ENCODE results near the gene LSR.
A peak's percentile ranks its signal among the peaks of the same experiment; 100 is the strongest.
"Not testable (repeated sequence)": the region's sequence is repeated elsewhere in the genome, so short reads cannot be mapped to it uniquely, and the experiment has no call there.

The LSR gene

DNA sequence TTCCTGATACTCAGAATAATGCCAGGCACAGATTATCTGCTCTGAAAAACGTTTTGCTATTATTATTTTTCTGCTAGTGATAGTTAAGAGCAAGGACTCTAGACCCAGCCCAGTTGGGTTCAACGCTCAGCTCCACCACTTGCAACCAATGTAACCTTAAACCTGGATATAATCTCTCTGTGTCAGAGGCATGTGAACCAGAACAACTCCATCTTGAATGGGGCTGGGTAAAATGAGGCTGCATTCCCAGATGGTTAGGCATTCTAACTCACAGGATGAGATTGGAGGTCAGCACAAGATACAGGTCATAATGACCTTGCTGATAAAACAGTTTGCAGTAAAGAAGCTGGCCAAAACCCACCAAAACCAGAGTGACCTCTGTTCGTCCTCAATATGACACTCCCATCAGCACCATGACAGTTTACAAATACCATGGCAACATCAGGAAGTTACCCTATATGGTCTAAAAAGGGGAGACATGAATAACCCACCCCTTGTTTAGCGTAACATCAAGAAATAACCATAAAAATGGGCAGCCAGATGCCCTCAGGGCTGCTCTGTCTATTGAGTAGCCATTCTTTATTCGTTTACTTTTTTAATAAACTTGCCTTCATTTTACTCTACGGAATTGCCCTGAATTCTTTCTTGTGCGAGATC lies 33.9 kb upstream of the LSR start:
- ATAC-seq: no peak
- Mint-ChIP-seq H3K36me3 (peaks cover 5% of the 10 kb centered on the region), H3K4me1 (peaks cover 66% of the 10 kb centered on the region), H3K4me3 (no peak overlapping the region), H3K27ac (peak overlapping the region; percentile 75), H3K27me3 (no peaks in the 10 kb centered on the region), H3K9me3 (peaks cover 6% of the 10 kb centered on the region)

GRCh38 chr19:35216016-35216832 lies 32.6 kb upstream of the LSR start:
- H3K27ac Mint-ChIP-seq: peak overlapping the region; percentile 75
- H3K36me3 Mint-ChIP-seq: peaks cover 5% of the 10 kb centered on the region
- no peak for ATAC-seq
- peaks cover 6% of the 10 kb centered on the region for H3K9me3 Mint-ChIP-seq
- no peaks in the 10 kb centered on the region for H3K27me3 Mint-ChIP-seq
- H3K4me1 Mint-ChIP-seq: peaks cover 58% of the 10 kb centered on the region
- H3K4me3 Mint-ChIP-seq: no peak overlapping the region

GRCh38 chr19:35216833-35217648 lies 31.8 kb upstream of the LSR start:
- no peaks in the 10 kb centered on the region for H3K27me3 Mint-ChIP-seq
- no peak for ATAC-seq
- H3K4me3 Mint-ChIP-seq: no peak overlapping the region
- peaks cover 5% of the 10 kb centered on the region for H3K36me3 Mint-ChIP-seq
- H3K27ac Mint-ChIP-seq: peak overlapping the region; percentile 75
- H3K4me1 Mint-ChIP-seq: peaks cover 50% of the 10 kb centered on the region
- peaks cover 6% of the 10 kb centered on the region for H3K9me3 Mint-ChIP-seq

DNA sequence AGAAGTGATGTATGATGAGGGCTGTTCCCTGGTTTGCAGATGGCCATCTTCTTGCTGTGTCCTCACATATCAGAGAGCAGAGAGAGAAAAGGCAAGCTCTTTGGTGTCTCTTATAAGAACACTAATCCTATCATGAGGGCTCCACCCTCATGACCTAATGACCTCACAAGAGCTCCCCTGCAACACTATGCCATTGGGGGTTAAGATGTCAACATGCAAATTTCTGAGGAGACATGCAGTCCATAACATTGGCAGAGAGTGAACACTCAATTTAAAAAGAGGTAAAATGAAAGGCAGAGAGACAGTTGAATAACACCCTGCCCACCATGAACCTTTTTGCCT lies 31.2 kb upstream of the LSR start:
- no peak for ATAC-seq
- no peak overlapping the region for H3K4me3 Mint-ChIP-seq
- H3K36me3 Mint-ChIP-seq: no peaks in the 10 kb centered on the region
- no peaks in the 10 kb centered on the region for H3K27me3 Mint-ChIP-seq
- peak overlapping the region; percentile 75 for H3K27ac Mint-ChIP-seq
- peaks cover 44% of the 10 kb centered on the region for H3K4me1 Mint-ChIP-seq
- H3K9me3 Mint-ChIP-seq: peaks cover 3% of the 10 kb centered on the region

DNA sequence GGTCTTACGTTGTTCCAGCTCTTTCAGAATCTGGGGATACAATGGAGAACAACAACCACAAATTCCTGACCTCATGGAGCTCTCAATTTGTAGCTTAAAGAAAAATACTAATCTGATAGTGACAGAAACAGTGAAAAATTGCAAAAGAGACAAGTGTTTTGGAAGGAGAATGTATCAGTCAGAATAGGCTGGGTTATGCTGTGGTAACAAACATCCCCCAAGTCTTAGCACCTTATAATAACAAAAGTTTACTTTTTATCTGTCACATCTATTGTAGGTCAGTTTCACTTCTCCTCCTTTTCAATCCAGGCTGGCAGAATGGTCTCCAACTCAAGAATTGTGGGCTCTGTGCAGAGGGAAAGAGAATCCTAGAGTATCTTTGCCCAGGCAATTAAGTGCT lies 29.8 kb upstream of the LSR start:
- Mint-ChIP-seq H3K36me3 (no peaks in the 10 kb centered on the region), H3K27ac (no peak overlapping the region), H3K4me3 (no peak overlapping the region), H3K9me3 (peaks cover 3% of the 10 kb centered on the region), H3K27me3 (no peaks in the 10 kb centered on the region), H3K4me1 (peaks cover 31% of the 10 kb centered on the region)
- no peak for ATAC-seq

DNA sequence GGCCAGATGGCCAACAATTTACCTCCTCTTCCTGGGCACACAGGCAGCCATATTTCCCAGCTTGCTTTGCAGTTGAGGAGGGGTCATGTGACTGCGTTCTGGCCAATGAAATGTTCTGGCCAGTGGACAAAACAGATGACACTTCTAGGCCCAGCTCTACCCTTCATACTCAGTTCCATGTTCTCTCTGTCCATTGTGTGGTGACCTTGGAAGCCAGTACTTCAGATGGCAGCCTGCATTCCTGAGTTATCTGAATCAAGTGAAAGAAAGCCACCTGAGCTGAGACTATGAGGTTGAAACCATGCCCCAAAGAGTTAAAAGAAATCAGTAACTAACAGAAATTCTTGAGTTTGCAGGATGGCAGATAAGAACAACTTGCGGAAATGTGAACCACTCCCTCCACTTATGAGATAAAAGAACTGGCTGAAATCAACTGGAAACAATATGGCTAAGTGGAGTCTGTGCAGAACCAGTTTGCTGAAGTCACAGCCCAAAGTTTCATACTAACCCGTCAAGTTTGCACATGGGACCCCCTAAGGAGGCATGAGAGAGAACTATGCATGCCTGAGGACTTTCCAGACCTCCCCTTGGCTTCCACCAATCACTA lies 28.4 kb upstream of the LSR start:
- Mint-ChIP-seq H3K9me3 (peaks cover 3% of the 10 kb centered on the region), H3K36me3 (no peaks in the 10 kb centered on the region), H3K4me3 (no peak overlapping the region), H3K4me1 (peaks cover 26% of the 10 kb centered on the region), H3K27me3 (no peaks in the 10 kb centered on the region), H3K27ac (no peak overlapping the region)
- ATAC-seq: no peak

DNA sequence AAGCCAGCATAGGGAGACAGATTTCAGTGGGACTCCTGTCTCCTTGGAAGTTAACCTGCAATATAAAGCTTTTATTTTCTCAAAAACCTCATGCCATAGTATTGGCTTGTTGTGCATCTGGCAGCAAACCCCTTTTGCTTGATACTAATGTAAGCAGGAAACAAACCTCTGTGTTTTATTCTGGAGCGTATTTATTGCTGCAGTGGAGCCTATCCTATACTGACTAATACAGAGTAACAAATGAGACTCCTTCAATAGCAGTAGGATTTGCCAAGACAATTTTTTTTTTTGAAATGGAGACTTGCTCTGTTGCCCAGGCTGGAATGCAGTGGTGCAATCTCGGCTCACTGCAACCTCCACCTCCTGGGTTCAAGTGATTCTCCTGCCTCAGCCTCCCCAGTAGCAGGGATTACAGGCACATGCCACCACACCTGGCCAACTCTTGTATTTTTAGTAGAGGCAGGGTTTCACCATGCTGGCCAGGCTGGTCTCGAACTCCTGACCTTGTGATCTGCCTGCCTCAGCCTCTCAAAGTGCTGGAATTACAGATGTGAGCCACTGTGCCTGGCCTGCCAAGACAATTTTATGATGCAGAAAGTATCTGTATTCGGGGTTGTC lies 27.7 kb upstream of the LSR start:
- not testable (repeated sequence) for H3K36me3 Mint-ChIP-seq, H3K27me3 Mint-ChIP-seq, H3K27ac Mint-ChIP-seq, ATAC-seq, H3K4me3 Mint-ChIP-seq, H3K9me3 Mint-ChIP-seq
- H3K4me1 Mint-ChIP-seq: peaks cover 26% of the 10 kb centered on the region

DNA sequence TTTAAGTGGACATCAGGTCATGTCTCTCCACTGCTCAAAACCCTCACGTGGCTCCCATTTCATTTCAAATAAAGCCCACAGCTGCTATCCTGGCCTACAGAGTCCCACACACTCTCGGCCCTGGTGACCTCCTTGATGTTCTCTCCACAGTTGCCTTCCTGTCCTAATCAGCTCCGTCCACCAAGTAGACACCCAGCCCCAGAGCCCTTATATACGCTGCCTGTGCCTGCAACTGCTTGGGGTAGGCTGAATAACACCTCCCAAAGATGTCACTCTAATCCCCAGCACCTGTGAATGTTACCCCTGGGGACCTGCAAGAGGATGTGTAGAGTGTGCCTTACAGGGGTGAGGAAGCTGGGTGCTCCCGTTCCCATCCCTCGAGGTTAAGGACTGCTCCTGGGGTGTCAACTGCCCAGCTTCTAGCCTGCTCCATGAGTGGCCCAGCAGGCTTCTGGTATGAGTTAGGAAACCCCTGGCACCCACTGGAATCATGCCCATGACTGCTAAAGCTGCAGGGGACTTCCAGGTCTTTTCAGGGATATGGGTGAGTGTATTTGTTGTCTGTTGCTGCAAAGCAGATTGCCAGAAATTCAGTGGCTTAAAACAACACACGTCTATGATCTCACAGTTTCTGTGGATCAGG lies 26.3 kb upstream of the LSR start:
- H3K9me3 Mint-ChIP-seq: peaks cover 3% of the 10 kb centered on the region
- no peaks in the 10 kb centered on the region for H3K36me3 Mint-ChIP-seq
- no peaks in the 10 kb centered on the region for H3K27me3 Mint-ChIP-seq
- peaks cover 17% of the 10 kb centered on the region for H3K4me1 Mint-ChIP-seq
- ATAC-seq: no peak
- no peak overlapping the region for H3K4me3 Mint-ChIP-seq
- no peak overlapping the region for H3K27ac Mint-ChIP-seq

DNA sequence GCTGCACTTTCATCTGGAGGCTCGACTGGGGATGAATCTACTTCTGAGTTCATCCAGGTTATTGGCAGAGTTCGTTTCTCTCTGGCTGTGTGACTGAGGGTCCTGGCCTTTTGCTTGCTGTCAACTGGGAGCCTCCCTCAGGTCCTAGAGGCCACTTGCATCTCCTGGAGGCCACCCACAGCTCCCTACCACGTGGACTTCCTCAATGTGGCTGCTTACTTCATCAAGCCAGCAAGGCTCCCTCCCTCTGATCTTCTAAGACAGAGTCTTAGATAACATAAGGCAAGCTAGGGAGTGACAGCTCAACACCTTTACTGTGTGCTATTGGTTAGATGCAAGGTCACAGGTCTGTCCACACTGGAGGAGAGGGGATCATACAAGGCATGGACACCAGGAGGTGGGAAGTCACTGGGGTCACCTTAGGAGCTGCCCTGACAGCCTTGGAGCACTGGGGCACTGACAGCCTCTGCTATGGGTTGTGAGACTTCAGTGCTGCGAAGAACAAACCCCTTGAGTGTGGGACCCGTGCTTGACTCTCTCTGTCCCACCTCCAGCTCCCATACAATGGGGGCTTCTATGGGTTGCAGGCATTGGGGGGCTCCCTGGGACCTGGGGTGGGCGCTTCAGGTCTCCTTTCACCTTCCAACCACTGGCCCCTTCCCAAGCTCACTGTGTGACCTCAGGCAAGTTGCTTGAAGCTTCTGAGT lies 25.6 kb upstream of the LSR start:
- H3K4me3 Mint-ChIP-seq: no peak overlapping the region
- H3K4me1 Mint-ChIP-seq: peaks cover 17% of the 10 kb centered on the region
- peaks cover 3% of the 10 kb centered on the region for H3K9me3 Mint-ChIP-seq
- H3K27ac Mint-ChIP-seq: no peak overlapping the region
- no peaks in the 10 kb centered on the region for H3K27me3 Mint-ChIP-seq
- no peaks in the 10 kb centered on the region for H3K36me3 Mint-ChIP-seq
- ATAC-seq: no peak

- ATAC-seq: no peak
- H3K27ac Mint-ChIP-seq: no peak overlapping the region
- peaks cover 17% of the 10 kb centered on the region for H3K4me1 Mint-ChIP-seq
- no peak overlapping the region for H3K4me3 Mint-ChIP-seq
- no peaks in the 10 kb centered on the region for H3K27me3 Mint-ChIP-seq
- H3K9me3 Mint-ChIP-seq: peaks cover 3% of the 10 kb centered on the region
- no peaks in the 10 kb centered on the region for H3K36me3 Mint-ChIP-seq
These were observed 24.8 kb upstream of the LSR start for GRCh38 chr19:35223862-35224505.

DNA sequence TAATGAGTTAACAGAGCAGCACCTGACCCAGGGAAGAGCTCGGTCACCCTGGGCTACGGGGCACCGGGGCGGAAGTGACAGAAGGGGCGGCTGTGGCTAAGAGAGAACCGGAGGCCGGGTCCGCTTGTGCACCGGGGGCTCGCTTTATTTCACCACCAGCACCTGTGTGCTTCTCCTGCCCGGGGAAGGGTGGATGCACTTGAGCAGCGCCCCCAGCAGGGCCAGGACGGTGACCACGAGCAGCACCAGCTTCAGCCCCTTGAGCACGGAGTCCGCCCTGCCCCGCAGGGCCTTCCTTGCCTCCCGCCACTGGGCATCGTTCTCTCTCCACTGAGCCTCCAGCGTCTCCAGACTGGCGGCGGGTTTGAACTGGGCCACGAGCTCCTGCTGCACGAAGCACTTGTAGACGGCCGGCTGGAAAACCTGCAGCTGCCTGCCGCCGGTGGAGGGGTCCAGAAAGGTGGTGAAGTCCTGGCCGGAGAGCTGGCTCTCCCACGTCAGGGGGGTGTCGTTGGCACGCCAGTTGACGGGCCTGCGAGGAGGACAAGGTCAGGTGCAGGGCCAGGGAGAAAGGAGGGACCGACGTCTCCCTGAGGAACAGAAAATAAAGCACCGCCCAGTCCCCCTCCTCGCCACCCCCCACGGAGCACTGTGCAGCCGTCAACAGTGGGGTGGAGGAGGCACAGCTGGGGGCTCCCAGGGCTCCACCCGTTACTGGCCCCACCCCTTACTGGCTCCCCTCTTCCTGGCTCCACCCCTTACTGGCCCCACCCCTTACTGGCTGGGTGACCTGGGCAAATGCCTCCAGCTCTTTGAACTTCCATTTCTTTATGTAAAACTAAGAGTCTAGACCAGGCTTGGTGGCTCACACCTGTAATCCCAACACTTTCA lies 23.9 kb upstream of the LSR start:
- no peak overlapping the region for H3K4me3 Mint-ChIP-seq
- no peaks in the 10 kb centered on the region for H3K9me3 Mint-ChIP-seq
- ATAC-seq: peak; percentile 85
- H3K36me3 Mint-ChIP-seq: no peaks in the 10 kb centered on the region
- peaks cover 17% of the 10 kb centered on the region for H3K4me1 Mint-ChIP-seq
- no peaks in the 10 kb centered on the region for H3K27me3 Mint-ChIP-seq
- H3K27ac Mint-ChIP-seq: peak overlapping the region; percentile 51

DNA sequence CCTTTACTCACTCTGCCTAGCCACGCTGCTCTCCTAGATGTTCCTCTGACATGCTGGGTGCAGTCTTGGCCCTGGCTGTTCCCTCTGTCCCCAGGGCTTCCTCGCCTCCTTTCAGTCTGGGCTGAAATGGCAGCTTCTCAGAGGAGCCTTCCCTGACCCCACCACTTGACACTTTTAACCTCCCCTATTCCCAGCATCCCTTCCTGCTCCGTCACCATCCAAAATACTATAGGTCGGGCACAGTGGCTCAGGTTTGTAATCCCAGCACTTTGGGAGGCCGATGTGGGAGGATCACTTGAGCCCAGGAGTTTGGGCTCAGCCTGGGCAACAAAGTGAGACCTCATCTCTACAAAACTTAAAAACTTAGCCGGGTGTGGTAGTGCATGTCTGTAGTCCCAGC lies 22.9 kb upstream of the LSR start:
- H3K9me3 Mint-ChIP-seq: no peaks in the 10 kb centered on the region
- H3K4me1 Mint-ChIP-seq: peaks cover 17% of the 10 kb centered on the region
- H3K4me3 Mint-ChIP-seq: no peak overlapping the region
- H3K27me3 Mint-ChIP-seq: no peaks in the 10 kb centered on the region
- no peaks in the 10 kb centered on the region for H3K36me3 Mint-ChIP-seq
- peak overlapping the region; percentile 51 for H3K27ac Mint-ChIP-seq
- no peak for ATAC-seq

GRCh38 chr19:35226748-35227147 lies 22.1 kb upstream of the LSR start:
- peaks cover 17% of the 10 kb centered on the region for H3K4me1 Mint-ChIP-seq
- no peak overlapping the region for H3K4me3 Mint-ChIP-seq
- H3K36me3 Mint-ChIP-seq: no peaks in the 10 kb centered on the region
- no peak for ATAC-seq
- no peak overlapping the region for H3K27ac Mint-ChIP-seq
- H3K9me3 Mint-ChIP-seq: no peaks in the 10 kb centered on the region
- H3K27me3 Mint-ChIP-seq: no peaks in the 10 kb centered on the region

Data from stimulated activated memory B cell treated with anti-CD40 and anti-IgM and Interleukin-4, amounts not matched to agents 10 μg/mL and 1 μg/mL and 100 μg/mL, for 72 hours (primary cell).